ENCODE measurements around the gene NTM. TPM values are rescaled to one million over a fixed set of nuclear protein-coding genes. Genes with fewer than 3 reads are reported as not detected.

Gene NTM
- total RNA-seq, 1 donor from 2014 or later = not detected

DNA sequence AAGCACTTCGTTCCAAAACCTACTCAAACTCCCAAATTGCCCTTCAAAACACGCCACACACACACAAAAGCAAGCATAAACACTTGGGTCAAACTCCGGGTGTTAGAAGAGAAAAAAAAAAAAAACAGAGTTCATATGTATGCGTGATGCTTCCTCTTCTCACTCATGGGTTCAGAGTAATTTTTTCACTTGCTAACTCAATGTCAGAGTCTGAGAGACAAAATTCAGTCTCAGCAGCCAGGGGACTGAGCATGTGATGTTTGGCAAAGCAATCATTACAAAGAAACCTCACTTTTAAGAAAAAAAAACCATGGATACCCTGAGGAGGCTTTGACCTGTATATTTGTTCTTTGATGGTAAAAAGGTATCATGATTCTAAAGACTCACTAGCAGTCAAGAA, 461.7 kb downstream of the NTM start:
- H3K36me3 Mint-ChIP-seq (ENCODE audit: low read depth) = no peaks in the 10 kb centered on the region
- DNase-seq (no peak), ATAC-seq (ENCODE audit: low read depth) (no peak)
- TF ChIP-seq, protein P1, sequence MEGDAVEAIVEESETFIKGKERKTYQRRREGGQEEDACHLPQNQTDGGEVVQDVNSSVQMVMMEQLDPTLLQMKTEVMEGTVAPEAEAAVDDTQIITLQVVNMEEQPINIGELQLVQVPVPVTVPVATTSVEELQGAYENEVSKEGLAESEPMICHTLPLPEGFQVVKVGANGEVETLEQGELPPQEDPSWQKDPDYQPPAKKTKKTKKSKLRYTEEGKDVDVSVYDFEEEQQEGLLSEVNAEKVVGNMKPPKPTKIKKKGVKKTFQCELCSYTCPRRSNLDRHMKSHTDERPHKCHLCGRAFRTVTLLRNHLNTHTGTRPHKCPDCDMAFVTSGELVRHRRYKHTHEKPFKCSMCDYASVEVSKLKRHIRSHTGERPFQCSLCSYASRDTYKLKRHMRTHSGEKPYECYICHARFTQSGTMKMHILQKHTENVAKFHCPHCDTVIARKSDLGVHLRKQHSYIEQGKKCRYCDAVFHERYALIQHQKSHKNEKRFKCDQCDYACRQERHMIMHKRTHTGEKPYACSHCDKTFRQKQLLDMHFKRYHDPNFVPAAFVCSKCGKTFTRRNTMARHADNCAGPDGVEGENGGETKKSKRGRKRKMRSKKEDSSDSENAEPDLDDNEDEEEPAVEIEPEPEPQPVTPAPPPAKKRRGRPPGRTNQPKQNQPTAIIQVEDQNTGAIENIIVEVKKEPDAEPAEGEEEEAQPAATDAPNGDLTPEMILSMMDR (IDR thresholded peaks at IDR 0.05) = no peak
- H3K27ac Mint-ChIP-seq = no peak overlapping the region
- CTCF ChIA-PET = no interaction called here
- no peaks in the 10 kb centered on the region for H3K27me3 Mint-ChIP-seq
- POLR2A ChIA-PET = no interaction called here
- intact Hi-C loops (cut with micrococcal nuclease) = no loop called here
- H3K4me3 Mint-ChIP-seq = no peak overlapping the region
- H3K4me1 Mint-ChIP-seq = no peaks in the 10 kb centered on the region
- H3K9me3 Mint-ChIP-seq = no peaks in the 10 kb centered on the region

DNA sequence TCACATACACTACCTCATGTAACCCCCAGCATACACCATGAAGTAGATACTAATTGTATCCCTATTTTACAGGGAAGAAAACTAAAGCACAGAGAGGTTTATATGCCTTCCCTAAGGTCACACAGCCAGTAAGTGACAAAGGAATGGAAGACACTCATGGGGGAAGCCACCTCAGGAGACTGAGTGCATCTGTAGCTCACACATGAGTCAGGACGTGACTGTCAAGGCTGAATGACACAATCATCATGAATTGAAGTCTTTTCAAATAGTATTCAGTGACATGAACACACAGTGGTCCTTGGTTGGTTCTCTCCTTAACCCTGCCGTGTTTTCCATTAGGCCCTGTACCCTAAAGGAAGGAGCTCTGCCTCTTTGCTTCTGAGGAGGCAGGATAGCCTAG, 463.0 kb downstream of the NTM start:
- ATAC-seq (ENCODE audit: low read depth) (no peak), DNase-seq (no peak)
- no peaks in the 10 kb centered on the region for H3K27me3 Mint-ChIP-seq
- H3K27ac Mint-ChIP-seq = no peak overlapping the region
- POLR2A ChIA-PET = no interaction called here
- peaks cover 1% of the 10 kb centered on the region for H3K9me3 Mint-ChIP-seq
- H3K4me3 Mint-ChIP-seq = no peak overlapping the region
- TF ChIP-seq, protein P1 (IDR thresholded peaks at IDR 0.05) = no peak
- H3K36me3 Mint-ChIP-seq (ENCODE audit: low read depth) = no peaks in the 10 kb centered on the region
- H3K4me1 Mint-ChIP-seq = no peaks in the 10 kb centered on the region
- intact Hi-C loops (cut with micrococcal nuclease) = no loop called here
- CTCF ChIA-PET = no interaction called here

DNA sequence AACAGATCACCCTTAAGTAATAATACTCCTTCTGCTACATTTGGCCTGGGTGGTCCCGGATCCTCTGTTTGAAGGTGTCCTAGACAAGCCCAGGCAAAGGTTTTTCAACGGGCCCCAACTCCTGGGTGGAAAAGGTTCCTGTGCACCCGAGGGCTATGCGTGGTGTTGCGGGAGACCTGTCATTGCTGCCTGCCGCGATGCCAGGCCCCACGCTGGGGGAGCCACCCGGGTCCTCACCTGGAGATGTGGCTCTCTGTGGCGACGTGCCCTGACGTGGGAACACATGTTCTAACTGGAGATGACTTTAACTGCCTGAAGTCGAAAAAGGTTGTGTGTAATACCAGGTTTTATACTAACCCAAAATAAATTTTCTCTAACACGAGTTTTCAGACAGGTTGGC, 467.1 kb downstream of the NTM start:
- ATAC-seq (ENCODE audit: low read depth) (no peak), DNase-seq (no peak)
- ChIA-PET CTCF (no interaction called here), POLR2A (no interaction called here)
- Mint-ChIP-seq H3K9me3 (peaks cover 3% of the 10 kb centered on the region), H3K36me3 (ENCODE audit: low read depth) (no peaks in the 10 kb centered on the region), H3K4me1 (no peaks in the 10 kb centered on the region), H3K27me3 (no peaks in the 10 kb centered on the region), H3K27ac (no peak overlapping the region), H3K4me3 (no peak overlapping the region)
- TF ChIP-seq, protein P1 (IDR thresholded peaks at IDR 0.05) = no peak
- intact Hi-C loops (cut with micrococcal nuclease) = no loop called here

DNA sequence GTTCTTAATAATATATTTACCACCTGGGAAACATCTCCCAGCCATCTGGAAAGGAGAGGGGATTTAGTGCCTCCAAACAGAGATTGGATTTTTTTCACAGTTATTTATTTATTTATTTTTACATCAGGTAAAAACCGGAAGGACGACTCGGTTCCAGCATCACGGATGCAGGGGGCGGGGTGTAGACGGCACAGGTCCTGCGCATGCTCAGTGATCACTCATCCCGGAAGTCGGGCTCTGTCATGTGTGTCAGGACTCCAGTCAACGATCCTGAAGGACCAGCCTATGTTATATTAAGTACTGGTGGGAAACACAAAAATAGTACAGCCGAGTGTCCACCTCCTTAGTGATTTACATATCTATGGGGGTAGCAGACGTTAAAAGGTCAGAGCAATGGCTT, 467.6 kb downstream of the NTM start:
- peaks cover 3% of the 10 kb centered on the region for H3K9me3 Mint-ChIP-seq
- POLR2A ChIA-PET = no interaction called here
- intact Hi-C loops (cut with micrococcal nuclease) = no loop called here

DNA sequence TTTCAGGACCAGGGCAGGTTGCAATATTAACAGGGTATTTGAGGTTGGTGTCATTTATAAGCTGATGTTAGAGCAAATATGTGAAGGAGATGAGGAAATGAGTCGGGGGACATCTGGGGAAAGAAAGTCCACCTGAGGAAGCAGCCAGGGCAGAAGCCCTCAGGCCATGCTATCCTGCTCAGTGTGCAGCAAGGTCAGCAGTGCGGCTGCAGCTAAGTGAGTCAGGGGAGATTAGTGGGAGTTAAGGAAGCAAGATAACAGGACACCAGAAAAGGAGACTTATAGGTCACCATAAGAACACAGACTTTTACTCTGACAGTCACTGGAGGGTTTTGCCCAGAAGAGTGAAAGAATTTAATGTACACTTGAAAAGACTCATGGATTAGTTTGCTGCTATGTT, 468.9 kb downstream of the NTM start:
- Mint-ChIP-seq H3K27me3 (no peaks in the 10 kb centered on the region), H3K36me3 (ENCODE audit: low read depth) (no peaks in the 10 kb centered on the region), H3K27ac (no peak overlapping the region), H3K9me3 (peaks cover 3% of the 10 kb centered on the region), H3K4me1 (no peaks in the 10 kb centered on the region), H3K4me3 (no peak overlapping the region)
- CTCF ChIA-PET = no interaction called here
- no peak for ATAC-seq (ENCODE audit: low read depth)
- DNase-seq = no peak
- POLR2A ChIA-PET = no interaction called here
- TF ChIP-seq, protein P1 (IDR thresholded peaks at IDR 0.05) = no peak
- intact Hi-C loops (cut with micrococcal nuclease) = no loop called here

More for the DNA sequence above, 467.6 kb downstream of the NTM start:
- Mint-ChIP-seq H3K4me1 (no peaks in the 10 kb centered on the region), H3K27me3 (no peaks in the 10 kb centered on the region), H3K36me3 (ENCODE audit: low read depth) (no peaks in the 10 kb centered on the region), H3K4me3 (no peak overlapping the region), H3K27ac (no peak overlapping the region)
- TF ChIP-seq, protein P1 (IDR thresholded peaks at IDR 0.05) = no peak
- DNase-seq = no peak
- no peak for ATAC-seq (ENCODE audit: low read depth)
- CTCF ChIA-PET = no interaction called here
